ENCODE results near the gene TEPSIN. TPM values are rescaled to one million over a fixed set of nuclear protein-coding genes. Genes with fewer than 3 reads are reported as not detected.

The TEPSIN gene
- total and polyA plus RNA-seq, 2 of the 13 experiments (the other 11 are each of a cell fraction or from before 2014, with no cell fraction given): 16.1 to 18.8 TPM

DNA sequence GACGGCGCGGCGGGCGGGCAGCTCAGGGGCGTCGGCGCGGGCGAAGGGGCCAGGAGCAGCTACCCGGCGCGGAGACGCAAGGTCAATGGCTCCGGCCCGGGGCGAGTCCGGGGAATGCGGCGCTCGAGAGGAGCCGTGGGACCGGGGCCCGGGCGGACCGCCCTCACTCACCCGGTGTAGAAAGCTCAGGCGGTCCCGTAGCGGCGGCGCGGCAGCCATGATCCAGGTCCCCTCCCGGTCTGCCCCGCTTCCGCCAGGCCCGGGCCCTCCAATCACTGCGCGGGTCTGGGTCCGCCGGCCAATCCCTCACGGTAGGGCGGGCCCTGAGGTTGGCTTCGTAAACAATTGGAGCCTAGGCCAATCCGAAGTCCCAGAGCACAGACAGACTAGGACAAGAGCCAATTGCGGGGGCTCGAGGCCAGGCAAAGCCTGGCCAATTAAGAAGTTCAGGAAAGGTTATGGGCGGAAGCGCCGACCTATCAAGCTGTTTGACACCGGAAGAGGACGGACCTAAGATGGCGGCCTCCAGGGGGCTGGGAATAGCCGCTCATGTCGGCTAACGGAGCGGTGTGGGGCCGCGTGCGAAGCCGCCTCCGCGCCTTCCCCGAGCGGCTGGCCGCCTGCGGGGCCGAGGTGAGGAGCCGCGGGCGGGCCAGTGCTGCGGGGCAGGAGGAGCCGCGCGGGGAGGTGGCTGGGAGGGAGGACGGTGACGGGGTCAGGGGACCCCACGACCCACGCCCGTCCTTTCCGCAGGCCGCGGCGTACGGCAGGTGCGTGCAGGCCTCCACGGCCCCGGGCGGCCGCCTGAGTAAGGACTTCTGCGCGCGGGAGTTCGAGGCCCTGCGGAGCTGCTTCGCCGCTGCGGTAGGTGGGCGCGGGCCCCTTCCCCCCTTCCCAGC, at the start of gene TEPSIN, which contains the start of gene NDUFAF8 (continued):
- TF ChIP-seq, protein P1, sequence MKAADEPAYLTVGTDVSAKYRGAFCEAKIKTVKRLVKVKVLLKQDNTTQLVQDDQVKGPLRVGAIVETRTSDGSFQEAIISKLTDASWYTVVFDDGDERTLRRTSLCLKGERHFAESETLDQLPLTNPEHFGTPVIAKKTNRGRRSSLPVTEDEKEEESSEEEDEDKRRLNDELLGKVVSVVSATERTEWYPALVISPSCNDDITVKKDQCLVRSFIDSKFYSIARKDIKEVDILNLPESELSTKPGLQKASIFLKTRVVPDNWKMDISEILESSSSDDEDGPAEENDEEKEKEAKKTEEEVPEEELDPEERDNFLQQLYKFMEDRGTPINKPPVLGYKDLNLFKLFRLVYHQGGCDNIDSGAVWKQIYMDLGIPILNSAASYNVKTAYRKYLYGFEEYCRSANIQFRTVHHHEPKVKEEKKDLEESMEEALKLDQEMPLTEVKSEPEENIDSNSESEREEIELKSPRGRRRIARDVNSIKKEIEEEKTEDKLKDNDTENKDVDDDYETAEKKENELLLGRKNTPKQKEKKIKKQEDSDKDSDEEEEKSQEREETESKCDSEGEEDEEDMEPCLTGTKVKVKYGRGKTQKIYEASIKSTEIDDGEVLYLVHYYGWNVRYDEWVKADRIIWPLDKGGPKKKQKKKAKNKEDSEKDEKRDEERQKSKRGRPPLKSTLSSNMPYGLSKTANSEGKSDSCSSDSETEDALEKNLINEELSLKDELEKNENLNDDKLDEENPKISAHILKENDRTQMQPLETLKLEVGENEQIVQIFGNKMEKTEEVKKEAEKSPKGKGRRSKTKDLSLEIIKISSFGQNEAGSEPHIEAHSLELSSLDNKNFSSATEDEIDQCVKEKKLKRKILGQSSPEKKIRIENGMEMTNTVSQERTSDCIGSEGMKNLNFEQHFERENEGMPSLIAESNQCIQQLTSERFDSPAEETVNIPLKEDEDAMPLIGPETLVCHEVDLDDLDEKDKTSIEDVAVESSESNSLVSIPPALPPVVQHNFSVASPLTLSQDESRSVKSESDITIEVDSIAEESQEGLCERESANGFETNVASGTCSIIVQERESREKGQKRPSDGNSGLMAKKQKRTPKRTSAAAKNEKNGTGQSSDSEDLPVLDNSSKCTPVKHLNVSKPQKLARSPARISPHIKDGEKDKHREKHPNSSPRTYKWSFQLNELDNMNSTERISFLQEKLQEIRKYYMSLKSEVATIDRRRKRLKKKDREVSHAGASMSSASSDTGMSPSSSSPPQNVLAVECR (CRISPR knock-in tag; IDR thresholded peaks at IDR 0.05; ENCODE audit: borderline replicate concordance): peak; percentile 98
- TF ChIP-seq ZNF567 (CRISPR knock-in tag; IDR thresholded peaks at IDR 0.05; ENCODE audit: borderline replicate concordance): 0 out of 2 replicates have a peak, but pooled peaks have one; percentile 31
- TF ChIP-seq, protein P2, sequence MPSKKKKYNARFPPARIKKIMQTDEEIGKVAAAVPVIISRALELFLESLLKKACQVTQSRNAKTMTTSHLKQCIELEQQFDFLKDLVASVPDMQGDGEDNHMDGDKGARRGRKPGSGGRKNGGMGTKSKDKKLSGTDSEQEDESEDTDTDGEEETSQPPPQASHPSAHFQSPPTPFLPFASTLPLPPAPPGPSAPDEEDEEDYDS (CRISPR knock-in tag; IDR thresholded peaks at IDR 0.05): peak; percentile 48; the same call in 1 of the 2 replicates
- no peak for TF ChIP-seq CC2D1A (CRISPR knock-in tag; IDR thresholded peaks at IDR 0.05)
- TF ChIP-seq, protein P3, sequence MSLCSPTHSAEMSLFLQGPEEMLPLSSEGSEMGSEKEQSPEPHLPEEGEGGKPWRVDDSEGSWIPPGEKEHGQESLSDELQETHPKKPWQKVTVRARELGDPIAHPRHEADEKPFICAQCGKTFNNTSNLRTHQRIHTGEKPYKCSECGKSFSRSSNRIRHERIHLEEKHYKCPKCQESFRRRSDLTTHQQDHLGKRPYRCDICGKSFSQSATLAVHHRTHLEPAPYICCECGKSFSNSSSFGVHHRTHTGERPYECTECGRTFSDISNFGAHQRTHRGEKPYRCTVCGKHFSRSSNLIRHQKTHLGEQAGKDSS (CRISPR knock-in tag; IDR thresholded peaks at IDR 0.05; ENCODE audit: borderline replicate concordance, low read depth): peak; percentile 26; the same call in 1 of the 2 replicates
- peak; percentile 84 for TF ChIP-seq SALL1 (CRISPR knock-in tag; IDR thresholded peaks at IDR 0.05)
- TF ChIP-seq ZNF781 (CRISPR knock-in tag; IDR thresholded peaks at IDR 0.05; ENCODE audit: borderline replicate concordance, not compliant biosample characterization): no peak
- TF ChIP-seq, protein P4, sequence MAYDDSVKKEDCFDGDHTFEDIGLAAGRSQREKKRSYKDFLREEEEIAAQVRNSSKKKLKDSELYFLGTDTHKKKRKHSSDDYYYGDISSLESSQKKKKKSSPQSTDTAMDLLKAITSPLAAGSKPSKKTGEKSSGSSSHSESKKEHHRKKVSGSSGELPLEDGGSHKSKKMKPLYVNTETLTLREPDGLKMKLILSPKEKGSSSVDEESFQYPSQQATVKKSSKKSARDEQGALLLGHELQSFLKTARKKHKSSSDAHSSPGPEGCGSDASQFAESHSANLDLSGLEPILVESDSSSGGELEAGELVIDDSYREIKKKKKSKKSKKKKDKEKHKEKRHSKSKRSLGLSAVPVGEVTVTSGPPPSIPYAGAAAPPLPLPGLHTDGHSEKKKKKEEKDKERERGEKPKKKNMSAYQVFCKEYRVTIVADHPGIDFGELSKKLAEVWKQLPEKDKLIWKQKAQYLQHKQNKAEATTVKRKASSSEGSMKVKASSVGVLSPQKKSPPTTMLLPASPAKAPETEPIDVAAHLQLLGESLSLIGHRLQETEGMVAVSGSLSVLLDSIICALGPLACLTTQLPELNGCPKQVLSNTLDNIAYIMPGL (CRISPR knock-in tag; IDR thresholded peaks at IDR 0.05; ENCODE audit: borderline replicate concordance in 1 of 2, low read depth in 1 of 2): peak; percentile 15 to 81; a peak in 2 of 4 replicates
- TF ChIP-seq ZNF20 (CRISPR knock-in tag; IDR thresholded peaks at IDR 0.05): no peak
- 0 out of 2 replicates have a peak, but pooled peaks have one; percentile 47 for TF ChIP-seq ZBTB3 (CRISPR knock-in tag; IDR thresholded peaks at IDR 0.05; ENCODE audit: borderline replicate concordance, low read depth)
- 0 out of 2 replicates have a peak, but pooled peaks have one; percentile 72 for TF ChIP-seq ZNF335 (CRISPR knock-in tag; IDR thresholded peaks at IDR 0.05)
- TF ChIP-seq, protein P5, sequence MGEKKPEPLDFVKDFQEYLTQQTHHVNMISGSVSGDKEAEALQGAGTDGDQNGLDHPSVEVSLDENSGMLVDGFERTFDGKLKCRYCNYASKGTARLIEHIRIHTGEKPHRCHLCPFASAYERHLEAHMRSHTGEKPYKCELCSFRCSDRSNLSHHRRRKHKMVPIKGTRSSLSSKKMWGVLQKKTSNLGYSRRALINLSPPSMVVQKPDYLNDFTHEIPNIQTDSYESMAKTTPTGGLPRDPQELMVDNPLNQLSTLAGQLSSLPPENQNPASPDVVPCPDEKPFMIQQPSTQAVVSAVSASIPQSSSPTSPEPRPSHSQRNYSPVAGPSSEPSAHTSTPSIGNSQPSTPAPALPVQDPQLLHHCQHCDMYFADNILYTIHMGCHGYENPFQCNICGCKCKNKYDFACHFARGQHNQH (CRISPR knock-in tag; IDR thresholded peaks at IDR 0.05): peak; percentile 74
- peak; percentile 84 for TF ChIP-seq NFRKB (IDR thresholded peaks at IDR 0.05)
- TF ChIP-seq, protein P6, sequence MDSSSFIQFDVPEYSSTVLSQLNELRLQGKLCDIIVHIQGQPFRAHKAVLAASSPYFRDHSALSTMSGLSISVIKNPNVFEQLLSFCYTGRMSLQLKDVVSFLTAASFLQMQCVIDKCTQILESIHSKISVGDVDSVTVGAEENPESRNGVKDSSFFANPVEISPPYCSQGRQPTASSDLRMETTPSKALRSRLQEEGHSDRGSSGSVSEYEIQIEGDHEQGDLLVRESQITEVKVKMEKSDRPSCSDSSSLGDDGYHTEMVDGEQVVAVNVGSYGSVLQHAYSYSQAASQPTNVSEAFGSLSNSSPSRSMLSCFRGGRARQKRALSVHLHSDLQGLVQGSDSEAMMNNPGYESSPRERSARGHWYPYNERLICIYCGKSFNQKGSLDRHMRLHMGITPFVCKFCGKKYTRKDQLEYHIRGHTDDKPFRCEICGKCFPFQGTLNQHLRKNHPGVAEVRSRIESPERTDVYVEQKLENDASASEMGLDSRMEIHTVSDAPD (CRISPR knock-in tag; IDR thresholded peaks at IDR 0.05): no peak
- peak; percentile 64 for TF ChIP-seq SAFB2 (CRISPR knock-in tag; IDR thresholded peaks at IDR 0.05; ENCODE audit: borderline replicate concordance, low read depth)
- TF ChIP-seq ERF (CRISPR knock-in tag; IDR thresholded peaks at IDR 0.05): no peak; the same call in 1 of the 2 replicates
- TF ChIP-seq KAT8 (CRISPR knock-in tag; IDR thresholded peaks at IDR 0.05): peak; percentile 90
